GM06990 (cell line): ENCODE measurements around the gene DGCR6L.
"Not testable (repeated sequence)": the region's sequence is repeated elsewhere in the genome, so short reads cannot be mapped to it uniquely, and the experiment has no call there.

Experiments used
- DNase-seq: peaks from one replicate; pipeline ENCODE4 v3.0.0-alpha.2; 2011; ENCODE audit not compliant: insufficient read length; ENCODE audit errors: extremely low read depth
- H3K27me3 ChIP-seq: replicated peaks from 2 replicates; pipeline ENCODE4 v1.6.0; 2011; ENCODE audit warnings: low read length; ENCODE audit not compliant: control insufficient read depth, insufficient read depth
- H3K36me3 ChIP-seq: 2 replicates; pipeline ENCODE4 v1.5.1; 2011; ENCODE audit warnings: low read length; ENCODE audit not compliant: control insufficient read depth, insufficient read depth
- H3K4me3 ChIP-seq: replicated peaks from 2 replicates; pipeline ENCODE4 v1.5.1; 2011; ENCODE audit warnings: low read depth, mild to moderate bottlenecking, control low read depth, low read length
- CTCF ChIP-seq: IDR thresholded peaks from 2 replicates; pipeline ENCODE4 v1.5.1; 2011; ENCODE audit warnings: low read length, control low read depth, mild to moderate bottlenecking, inconsistent platforms; ENCODE audit not compliant: insufficient read depth, poor library complexity, severe bottlenecking

DGCR6L gene

GRCh38 chr22:20290578-20291248 is 29.1 kb downstream of the DGCR6L start:
- Histone ChIP-seq H3K4me3 (no peak overlapping the region), H3K27me3 (no peaks in the 10 kb centered on the region; the same call in none of the 2 replicates), H3K36me3 (no peaks in the 10 kb centered on the region)
- TF ChIP-seq CTCF = no peak
- no peak for DNase-seq

- no peaks in the 10 kb centered on the region for H3K36me3 ChIP-seq
- no peak for TF ChIP-seq CTCF
- H3K4me3 ChIP-seq = no peak overlapping the region
- no peaks in the 10 kb centered on the region; the same call in none of the 2 replicates for H3K27me3 ChIP-seq
- no peak for DNase-seq
Measured at GRCh38 chr22:20290045-20290392, 29.8 kb downstream of the DGCR6L start.

DNA sequence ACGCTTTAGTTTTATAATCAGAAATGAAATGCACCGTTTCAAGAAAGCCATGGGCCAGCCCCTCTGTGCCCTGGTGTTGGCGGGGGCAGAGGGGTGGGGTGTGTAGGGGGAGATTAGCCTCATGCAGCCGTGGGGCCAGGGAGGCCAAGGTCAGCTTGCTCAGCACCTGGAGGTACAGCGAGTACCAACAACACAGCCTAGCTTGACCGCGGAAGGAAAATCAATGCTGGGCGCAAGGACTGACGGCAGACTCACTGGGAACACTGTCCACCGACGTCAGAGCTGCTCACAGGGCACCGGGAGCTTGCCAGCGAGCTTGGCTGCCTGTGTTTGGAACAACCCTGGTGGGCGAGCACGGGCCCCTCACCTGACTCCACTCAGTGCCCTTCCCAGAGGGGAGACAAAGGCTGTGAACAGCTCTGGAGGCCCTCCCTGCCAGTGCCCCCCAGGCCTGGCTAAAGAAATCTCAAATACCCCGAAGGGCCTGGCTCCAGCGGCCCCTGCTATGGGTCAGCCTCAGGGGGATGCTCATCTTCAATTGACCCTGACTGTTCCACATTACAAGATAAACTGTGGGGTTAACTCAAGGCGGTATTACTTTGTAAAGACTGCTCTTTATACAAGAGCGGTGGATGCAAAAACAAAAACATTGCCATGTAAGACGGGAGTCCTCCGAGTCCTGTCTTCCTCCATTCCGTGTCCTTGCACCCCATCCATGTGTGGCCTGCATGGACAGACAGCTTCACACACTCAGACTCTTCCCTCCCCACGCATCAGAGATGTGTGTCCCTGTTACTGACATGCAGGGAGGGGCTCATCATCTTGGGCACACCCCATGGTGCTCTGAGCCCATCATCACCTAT is 30.4 kb downstream of the DGCR6L start:
- H3K36me3 ChIP-seq, H3K27me3 ChIP-seq, H3K4me3 ChIP-seq, DNase-seq: not testable (repeated sequence)

DNA sequence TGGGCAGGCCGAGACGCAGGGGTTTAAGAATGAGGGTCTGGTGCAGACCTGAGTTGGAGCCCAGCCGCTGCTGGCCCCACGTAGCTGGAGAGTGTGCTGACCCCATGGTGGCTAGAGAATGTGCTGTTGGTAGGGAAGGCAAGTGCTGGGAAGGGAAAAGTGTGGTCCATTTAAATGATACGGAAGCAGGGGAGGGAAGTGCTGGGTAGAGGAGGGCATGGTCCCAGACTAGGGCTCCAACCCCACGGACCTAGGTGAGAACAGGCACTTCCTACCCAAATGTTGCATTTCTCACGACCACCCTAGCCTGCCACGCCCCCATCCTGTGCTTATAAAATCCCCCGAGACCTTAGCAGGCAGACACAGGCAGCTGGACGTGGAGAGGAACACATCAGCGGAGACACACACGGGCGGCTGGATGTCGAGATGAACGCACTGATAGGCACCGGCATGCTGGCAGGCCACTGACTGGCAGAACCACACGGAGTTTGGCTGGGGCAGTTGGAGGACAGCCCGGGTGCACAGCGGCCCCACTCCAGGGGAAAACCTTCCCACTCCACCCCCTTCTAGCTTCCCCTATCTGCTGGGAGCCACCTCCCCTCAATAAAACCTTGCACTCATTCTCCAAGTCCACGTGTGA is 33.0 kb downstream of the DGCR6L start:
- DNase-seq, H3K36me3 ChIP-seq, H3K27me3 ChIP-seq, H3K4me3 ChIP-seq: not testable (repeated sequence)

GRCh38 chr22:20286312-20286660 is 33.6 kb downstream of the DGCR6L start:
- H3K4me3 ChIP-seq, H3K27me3 ChIP-seq, DNase-seq, H3K36me3 ChIP-seq: not testable (repeated sequence)

DNA sequence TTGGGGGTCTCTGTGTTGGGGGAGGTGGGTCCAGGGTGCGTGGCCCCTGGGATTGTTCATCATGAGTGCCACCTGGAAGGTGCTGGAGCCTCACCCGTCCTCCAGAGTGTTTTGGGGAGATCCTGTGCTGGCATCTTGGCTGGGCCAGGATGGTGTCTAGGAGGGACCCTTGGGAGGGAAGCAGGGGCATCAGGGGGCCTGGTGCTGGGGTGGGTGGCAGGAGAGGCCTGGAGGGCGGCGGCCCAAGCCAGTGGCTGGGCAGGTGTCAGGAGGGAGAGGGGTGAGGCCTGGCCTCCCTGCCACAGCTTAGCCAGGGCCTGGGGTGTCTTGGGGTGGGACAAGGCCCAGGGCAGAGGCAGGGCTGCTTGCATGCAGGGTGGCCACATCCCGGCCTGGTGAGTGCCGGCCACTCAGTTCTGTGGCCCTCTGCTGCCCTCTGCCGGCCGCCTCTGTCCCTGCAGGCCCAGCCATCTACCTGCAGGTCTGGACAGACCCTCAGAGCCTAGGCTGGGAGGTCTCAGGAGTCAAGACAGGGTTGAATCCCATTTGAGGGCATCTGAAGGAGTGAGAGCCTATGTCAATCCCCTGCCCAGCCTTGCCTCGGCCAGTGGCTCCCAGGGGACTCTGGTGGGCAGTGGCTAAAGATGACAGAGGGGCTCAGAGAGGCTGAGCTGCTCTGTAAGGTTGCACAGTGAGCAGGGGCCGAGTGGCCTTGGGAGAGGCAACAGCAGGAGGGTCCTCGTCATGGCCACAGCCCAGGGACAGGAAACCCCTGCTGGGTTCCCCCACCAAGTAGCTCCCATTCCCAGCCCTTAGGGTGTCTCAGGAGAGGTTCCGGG is 34.2 kb downstream of the DGCR6L start:
- peak; percentile 91 for TF ChIP-seq CTCF
- peak; percentile 49 for DNase-seq
- H3K27me3 ChIP-seq, H3K4me3 ChIP-seq, H3K36me3 ChIP-seq: not testable (repeated sequence)
